ENCODE measurements around the gene TARP.

Gene TARP

GRCh38 chr7:38284553-38284952 is 11.1 kb upstream of the TARP start:
- in situ Hi-C loops (cut with MboI; ENCODE audit: low sequenced_read_pairs) = no loop called here
- H2AK5ac ChIP-seq (ENCODE audit: low read depth, low read length) = no peak overlapping the region

More at GRCh38 chr7:38284553-38284952, 11.1 kb upstream of the TARP start:
- intact Hi-C loops (cut with micrococcal nuclease) = no loop called here
- no peak overlapping the region for H3K18ac ChIP-seq (ENCODE audit: low read depth, low read length)
- no peak overlapping the region for H3K27ac ChIP-seq (ENCODE audit: insufficient read depth, low read length)
- H3K9me3 ChIP-seq (ENCODE audit: control insufficient read depth, insufficient read depth, low read length) = no peaks in the 10 kb centered on the region
- ChIA-PET CTCF (no interaction called here), POLR2A (ENCODE audit: unreplicated experiment) (no interaction called here)
- WGBS, 2 experiments (ENCODE audit: extremely low coverage in 2 of 2, insufficient read length in 1 of 2) = 67% methylated on average over 1 of the region's 8 CpGs; no CpG with 5 or more reads in 1 of the 2 experiments
- H2BK120ac ChIP-seq (ENCODE audit: low read depth, low read length) = no peak overlapping the region
- no peak overlapping the region for H3K14ac ChIP-seq (replicated peaks; ENCODE audit: low read depth, low read length)
- TF ChIP-seq BHLHE40 (IDR thresholded peaks at IDR 0.05; ENCODE audit: low read depth, low read length) = no peak
- TF ChIP-seq RFX5 (IDR thresholded peaks at IDR 0.05; ENCODE audit: low read depth, low read length) = no peak
- no peak for TF ChIP-seq CEBPB (IDR thresholded peaks at IDR 0.05; ENCODE audit: low read depth, low read length)
- no peak for TF ChIP-seq NFE2L2 (IDR thresholded peaks at IDR 0.05; ENCODE audit: low read depth, low read length)
- TF ChIP-seq ELK1 (IDR thresholded peaks at IDR 0.05; ENCODE audit: borderline replicate concordance, low read depth, low read length) = no peak
- no peak for TF ChIP-seq CTCF (conservative IDR thresholded peaks at IDR 0.05; ENCODE audit: low read depth, low read length)
- no peak for TF ChIP-seq RCOR1 (IDR thresholded peaks at IDR 0.05; ENCODE audit: insufficient replicate concordance, low read length)
- no peak for TF ChIP-seq FOS (IDR thresholded peaks at IDR 0.05; ENCODE audit: low read depth, low read length)
- no peak for TF ChIP-seq SMC3 (IDR thresholded peaks at IDR 0.05; ENCODE audit: low read depth, low read length)
- no peak for TF ChIP-seq MXI1 (IDR thresholded peaks at IDR 0.05; ENCODE audit: borderline replicate concordance, low read depth, low read length)
- no peak for TF ChIP-seq CHD1 (IDR thresholded peaks at IDR 0.05; ENCODE audit: low read depth, low read length)
- no peak for TF ChIP-seq MAFK (IDR thresholded peaks at IDR 0.05; ENCODE audit: low read depth, low read length)
- no peak for TF ChIP-seq USF2 (IDR thresholded peaks at IDR 0.05; ENCODE audit: low read depth, low read length)
- no peak for TF ChIP-seq POLR2A (IDR thresholded peaks at IDR 0.05; ENCODE audit: low read depth, low read length)
- no peak overlapping the region for H2BK15ac ChIP-seq (ENCODE audit: low read depth, low read length)
- H3K27me3 ChIP-seq (ENCODE audit: control insufficient read depth, insufficient read depth, low read length) = 0 out of 2 replicates have a peak, but pooled peaks cover 2% of the 10 kb centered on the region
- dilution Hi-C loops (cut with HindIII; ENCODE audit: low sequenced_read_pairs, unreplicated experiment) = no loop called here
- no peak overlapping the region for H2AK9ac ChIP-seq (replicated peaks; ENCODE audit: low read depth, low read length, poor library complexity)
- no peaks in the 10 kb centered on the region for H3K36me3 ChIP-seq (ENCODE audit: control insufficient read depth, insufficient read depth, low read length)
- H4K20me1 ChIP-seq (ENCODE audit: insufficient read depth, low read length) = no peaks in the 10 kb centered on the region
- H4K91ac ChIP-seq (ENCODE audit: insufficient read depth, low read depth, low read length) = no peak overlapping the region
- H3K4me2 ChIP-seq (ENCODE audit: low read depth, low read length) = no peak overlapping the region
- no peak overlapping the region for H3K23ac ChIP-seq (ENCODE audit: low read depth, low read length)
- H3K9ac ChIP-seq (ENCODE audit: low read depth, low read length) = no peak overlapping the region
- no peak overlapping the region for H3K56ac ChIP-seq (ENCODE audit: extremely low read depth, insufficient read depth, low read length)
- H2BK20ac ChIP-seq (ENCODE audit: low read depth, low read length) = no peak overlapping the region
- H3K79me1 ChIP-seq (ENCODE audit: low read depth in 1 of 2, low read length in 2 of 2) = no peaks in the 10 kb centered on the region
- BruUV-seq (replicated peaks) = no TSS peak
- no peaks in the 10 kb centered on the region for H3K9me1 ChIP-seq (ENCODE audit: insufficient read depth, low read length)
- no peak overlapping the region for H4K8ac ChIP-seq (ENCODE audit: low read depth in 2 of 2, low read length in 2 of 2)
- H4K5ac ChIP-seq (ENCODE audit: low read depth, low read length) = no peak overlapping the region
- no peak overlapping the region for H3K4me3 ChIP-seq (ENCODE audit: insufficient read depth, low read depth, low read length)
- H2AFZ ChIP-seq (replicated peaks; ENCODE audit: low read length, poor library complexity) = no peak overlapping the region
- no peaks in the 10 kb centered on the region for H3K4me1 ChIP-seq (ENCODE audit: control insufficient read depth, insufficient read depth, low read length)
- no peak overlapping the region for H3K4ac ChIP-seq (ENCODE audit: low read depth, low read length)
- no peak for ATAC-seq (ENCODE audit: low read depth)
- no peak for DNase-seq
- H2BK5ac ChIP-seq (ENCODE audit: low read depth, low read length, poor library complexity, severe bottlenecking) = no peak overlapping the region
